Measurements from ENCODE around the gene LDAH.

DNA sequence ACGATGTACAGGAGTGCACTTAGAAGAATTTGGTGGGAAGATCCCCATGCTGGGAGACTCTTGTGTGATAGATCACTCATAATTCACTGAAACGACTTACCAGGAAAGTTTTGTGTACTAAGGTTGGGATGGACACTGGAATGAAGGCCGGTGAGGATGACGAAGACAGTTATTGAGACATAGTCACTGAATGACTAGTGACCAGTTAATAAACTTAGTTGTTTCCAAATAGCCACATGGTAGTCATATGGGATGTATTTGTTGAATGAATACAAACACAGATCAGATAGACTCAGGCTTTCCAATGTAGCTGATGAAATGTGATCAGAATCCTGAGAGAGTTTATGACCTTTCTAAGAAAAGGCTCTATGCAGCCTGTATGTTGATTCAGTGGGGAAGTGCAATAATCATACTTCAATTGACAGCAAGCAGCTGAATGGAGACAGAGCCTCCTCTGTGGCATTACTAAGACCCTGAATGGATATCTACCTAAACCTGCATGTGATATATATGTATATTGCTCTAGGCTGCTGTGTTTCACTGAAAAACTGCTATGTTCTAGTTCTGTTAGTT is 135.6 kb downstream of the LDAH start:
- TF ChIP-seq, protein P1, sequence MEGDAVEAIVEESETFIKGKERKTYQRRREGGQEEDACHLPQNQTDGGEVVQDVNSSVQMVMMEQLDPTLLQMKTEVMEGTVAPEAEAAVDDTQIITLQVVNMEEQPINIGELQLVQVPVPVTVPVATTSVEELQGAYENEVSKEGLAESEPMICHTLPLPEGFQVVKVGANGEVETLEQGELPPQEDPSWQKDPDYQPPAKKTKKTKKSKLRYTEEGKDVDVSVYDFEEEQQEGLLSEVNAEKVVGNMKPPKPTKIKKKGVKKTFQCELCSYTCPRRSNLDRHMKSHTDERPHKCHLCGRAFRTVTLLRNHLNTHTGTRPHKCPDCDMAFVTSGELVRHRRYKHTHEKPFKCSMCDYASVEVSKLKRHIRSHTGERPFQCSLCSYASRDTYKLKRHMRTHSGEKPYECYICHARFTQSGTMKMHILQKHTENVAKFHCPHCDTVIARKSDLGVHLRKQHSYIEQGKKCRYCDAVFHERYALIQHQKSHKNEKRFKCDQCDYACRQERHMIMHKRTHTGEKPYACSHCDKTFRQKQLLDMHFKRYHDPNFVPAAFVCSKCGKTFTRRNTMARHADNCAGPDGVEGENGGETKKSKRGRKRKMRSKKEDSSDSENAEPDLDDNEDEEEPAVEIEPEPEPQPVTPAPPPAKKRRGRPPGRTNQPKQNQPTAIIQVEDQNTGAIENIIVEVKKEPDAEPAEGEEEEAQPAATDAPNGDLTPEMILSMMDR (conservative IDR thresholded peaks at IDR 0.05; ENCODE audit: low read depth, low read length) = no peak
- TF ChIP-seq EZH2 (IDR thresholded peaks at IDR 0.05; ENCODE audit: borderline replicate concordance, low read depth, low read length, poor library complexity, severe bottlenecking) = no peak
